Measurements from ENCODE around the gene DEDD2.

DEDD2 gene

GRCh38 chr19:42198676-42199439 is 18.6 kb downstream of the DEDD2 start:
- DNase-seq (ENCODE audit: low read depth): no peak

DNA sequence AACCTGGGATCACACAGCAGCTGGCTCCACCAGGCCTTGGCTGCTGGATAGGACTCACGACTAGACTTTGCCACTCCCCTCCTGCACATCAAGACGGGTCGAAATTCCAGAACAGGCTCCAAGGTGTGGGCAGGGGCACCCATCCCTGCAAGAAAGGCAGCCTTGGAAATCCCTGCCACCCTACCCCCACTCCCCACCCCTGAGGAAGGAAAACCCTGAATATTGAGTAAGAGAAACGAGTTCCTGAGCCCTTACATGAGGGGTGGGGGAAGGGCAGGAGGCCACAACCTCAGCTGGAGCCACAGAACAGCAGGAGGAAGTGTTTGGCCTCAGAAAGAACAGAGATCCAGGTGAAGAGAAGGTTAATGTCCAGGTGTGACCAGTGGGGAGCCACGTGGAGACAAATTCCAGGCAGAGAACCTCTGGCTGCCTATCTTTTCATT is 20.1 kb downstream of the DEDD2 start:
- no peak for DNase-seq (ENCODE audit: low read depth)

- no peak for DNase-seq (ENCODE audit: low read depth)
Measured at GRCh38 chr19:42196011-42197001, 21.2 kb downstream of the DEDD2 start.

- DNase-seq (ENCODE audit: low read depth): no peak
Measured at GRCh38 chr19:42193706-42194105, 23.8 kb downstream of the DEDD2 start.

DNA sequence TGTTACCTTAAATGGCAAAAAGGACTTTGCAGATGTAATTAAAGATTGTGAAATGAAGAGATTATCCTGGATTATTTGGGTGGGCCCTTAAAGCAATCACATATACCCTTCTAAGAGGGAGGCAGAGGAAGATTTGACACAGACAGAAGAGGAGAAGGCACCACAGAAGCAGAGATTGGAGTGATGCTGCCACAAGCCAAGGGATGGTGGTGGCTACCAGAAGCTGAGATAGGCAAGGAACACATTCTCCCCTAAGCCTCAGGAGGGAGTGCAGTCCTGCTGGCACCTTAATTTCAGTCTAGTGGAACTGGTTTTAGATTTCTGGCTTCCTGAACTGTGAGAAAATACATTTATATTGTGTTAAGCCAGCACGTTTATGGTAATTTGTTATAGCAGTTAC is 24.2 kb downstream of the DEDD2 start:
- no peak for DNase-seq (ENCODE audit: low read depth)

GRCh38 chr19:42191855-42192254 is 25.6 kb downstream of the DEDD2 start:
- DNase-seq (ENCODE audit: low read depth): no peak

DNA sequence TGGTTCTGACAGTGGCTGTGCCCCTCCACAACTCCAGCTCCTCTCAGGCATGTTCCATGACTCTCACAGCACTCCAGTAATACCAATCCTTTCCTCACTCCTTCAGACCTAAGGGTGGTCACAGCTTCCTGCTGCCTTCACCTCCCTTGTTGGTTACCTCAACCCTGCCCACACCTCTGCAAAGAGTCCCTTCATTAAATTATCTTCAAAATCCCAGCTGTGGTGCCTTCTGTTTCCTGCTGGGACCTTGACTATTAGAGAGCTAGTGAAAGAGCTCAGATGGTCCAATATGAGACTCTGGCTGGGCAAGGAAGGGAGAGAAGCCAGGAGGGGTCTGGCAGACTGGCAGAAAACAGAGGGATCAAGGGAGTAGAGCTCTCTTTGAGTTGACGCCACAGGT is 26.1 kb downstream of the DEDD2 start:
- no peak for DNase-seq (ENCODE audit: low read depth)

DNA sequence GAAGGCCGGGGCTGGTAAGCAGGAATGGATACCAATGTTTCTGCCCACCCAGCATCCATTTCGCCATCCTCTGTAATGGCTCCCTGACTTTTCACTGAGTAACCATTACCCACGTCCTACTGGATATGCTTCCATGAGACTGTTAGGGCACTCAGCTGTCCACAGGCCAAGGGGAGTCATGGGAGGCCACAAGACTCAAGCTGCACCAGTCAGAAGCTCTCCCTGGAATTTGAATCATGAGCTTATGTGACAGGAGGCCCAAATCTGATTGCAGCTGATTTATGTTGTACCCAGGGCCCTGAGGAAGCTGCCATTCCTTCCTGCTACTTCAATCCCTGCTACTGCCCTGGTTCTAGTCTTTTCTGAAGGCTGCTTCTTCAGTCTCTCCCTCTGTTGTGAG is 28.3 kb downstream of the DEDD2 start:
- no peak for DNase-seq (ENCODE audit: low read depth)

DNA sequence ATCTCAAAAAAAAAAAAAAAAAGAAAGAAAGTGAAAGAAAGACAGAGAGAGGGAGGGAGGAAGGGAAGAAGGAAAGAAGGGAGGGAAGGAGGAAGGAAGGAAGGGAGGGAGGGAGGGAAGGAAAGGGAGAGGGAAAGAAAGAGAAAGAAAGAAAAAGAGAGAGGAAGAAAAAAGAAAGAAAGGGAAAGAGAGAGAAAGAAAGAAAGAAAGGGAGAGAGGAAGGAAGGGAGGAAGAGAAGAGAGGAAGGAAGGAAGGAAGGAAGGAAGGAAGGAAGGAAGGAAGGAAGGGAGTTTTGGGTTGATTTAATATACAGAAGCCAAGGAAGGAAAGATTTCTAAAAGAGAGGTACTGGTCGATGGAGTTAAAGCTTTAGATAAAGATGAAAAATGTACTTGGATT is 28.8 kb downstream of the DEDD2 start:
- DNase-seq (ENCODE audit: low read depth): no peak

DNA sequence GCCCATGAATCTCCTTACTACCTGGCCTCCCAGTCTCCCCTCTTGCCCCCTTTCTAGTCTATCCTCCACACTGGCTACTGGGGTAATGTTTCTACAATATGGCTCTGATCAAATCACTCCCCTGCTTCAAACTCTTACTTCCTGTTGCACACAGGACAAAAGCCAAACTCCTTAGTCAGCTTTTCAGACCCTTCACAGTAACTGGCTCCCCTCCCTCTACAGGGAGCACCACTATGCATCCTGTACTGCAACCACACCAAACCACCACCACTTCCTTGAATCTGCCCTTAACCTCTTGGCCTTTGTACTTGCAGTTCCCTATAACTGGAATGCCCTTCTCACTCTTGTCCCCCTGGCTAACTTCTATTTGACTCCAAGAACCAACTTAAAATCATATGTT is 32.2 kb downstream of the DEDD2 start:
- no peak for DNase-seq (ENCODE audit: low read depth)

- DNase-seq (ENCODE audit: low read depth): peak; percentile 36
Measured at GRCh38 chr19:42184401-42184861, 33.0 kb downstream of the DEDD2 start.

- no peak for DNase-seq (ENCODE audit: low read depth)
Measured at GRCh38 chr19:42178791-42179674, 38.4 kb downstream of the DEDD2 start.

DNA sequence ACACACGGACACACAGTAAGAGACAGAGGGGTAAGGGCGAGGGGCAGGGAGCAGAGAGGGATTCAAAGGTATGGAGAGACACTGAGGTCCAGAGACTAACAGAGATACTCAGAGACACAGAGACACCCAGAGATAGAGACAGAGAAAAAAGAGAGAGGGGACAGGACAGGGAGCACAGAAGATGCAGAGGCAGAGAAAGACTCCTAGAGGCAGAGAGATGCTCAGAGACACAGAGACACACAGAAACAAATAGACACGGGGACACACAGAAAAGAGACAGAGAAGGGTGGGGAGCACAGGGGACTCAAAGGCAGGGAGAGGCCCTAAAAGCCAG is 39.8 kb downstream of the DEDD2 start:
- no peak for DNase-seq (ENCODE audit: low read depth)

GRCh38 chr19:42176990-42177685 is 40.3 kb downstream of the DEDD2 start:
- DNase-seq (ENCODE audit: low read depth): peak; percentile 48

DNA sequence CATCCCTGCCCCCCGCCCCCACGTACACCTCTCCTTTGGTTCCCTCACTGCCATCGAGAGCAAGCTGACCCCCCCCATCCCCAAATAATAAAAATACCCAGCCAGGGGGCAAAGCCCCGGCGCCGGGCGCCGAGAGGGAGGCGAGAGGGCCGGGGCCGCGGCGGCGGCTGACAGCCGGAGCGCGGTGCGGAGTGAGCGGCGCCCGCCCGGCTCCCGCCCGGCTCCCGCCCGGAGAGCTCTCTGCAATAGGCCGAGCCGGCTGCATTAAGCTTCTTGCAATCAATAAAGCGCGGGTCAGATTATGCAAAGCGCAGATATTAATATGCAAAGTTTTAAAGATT is 40.9 kb downstream of the DEDD2 start:
- no peak for DNase-seq (ENCODE audit: low read depth)

- DNase-seq (ENCODE audit: low read depth): no peak
Measured at GRCh38 chr19:42175952-42176648, 41.4 kb downstream of the DEDD2 start.

DNA sequence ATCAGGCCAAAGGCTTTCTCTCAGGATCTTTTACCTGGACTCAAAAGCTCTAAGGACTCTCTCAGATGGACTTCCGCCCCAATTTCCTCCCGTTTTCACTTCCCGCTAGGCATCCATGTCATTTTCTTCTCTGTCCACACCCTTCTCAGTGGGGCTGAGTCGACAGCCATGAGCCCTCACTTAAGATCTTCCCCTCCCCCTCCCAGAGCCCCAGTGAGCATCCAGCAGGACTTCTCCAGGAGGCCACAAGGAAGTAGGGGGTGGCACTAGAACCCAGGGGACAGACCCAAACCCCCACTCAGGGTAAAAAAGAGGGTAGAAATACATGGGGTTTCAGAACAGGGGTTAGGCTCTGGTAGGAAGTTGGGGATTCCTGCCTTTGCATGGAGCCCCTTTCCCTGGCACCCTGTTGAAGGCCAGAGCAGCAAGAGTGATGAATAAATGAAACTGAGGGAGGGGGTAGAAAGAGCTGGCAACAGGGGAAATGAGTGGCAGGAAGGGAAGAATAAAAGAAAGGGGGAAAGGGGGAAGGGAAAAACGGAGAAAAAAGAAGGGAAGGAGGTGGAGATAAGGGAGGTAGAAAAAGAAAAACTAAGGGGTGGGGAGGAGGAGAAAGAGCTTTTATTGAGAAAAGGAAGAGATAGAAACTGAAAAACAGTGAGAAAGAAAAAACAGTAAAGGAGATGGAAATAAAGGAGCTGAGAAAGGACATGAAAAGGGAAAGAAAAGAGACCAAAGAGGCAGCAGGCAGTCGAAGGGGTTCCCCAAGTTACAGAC is 42.3 kb downstream of the DEDD2 start:
- no peak for DNase-seq (ENCODE audit: low read depth)

DNA sequence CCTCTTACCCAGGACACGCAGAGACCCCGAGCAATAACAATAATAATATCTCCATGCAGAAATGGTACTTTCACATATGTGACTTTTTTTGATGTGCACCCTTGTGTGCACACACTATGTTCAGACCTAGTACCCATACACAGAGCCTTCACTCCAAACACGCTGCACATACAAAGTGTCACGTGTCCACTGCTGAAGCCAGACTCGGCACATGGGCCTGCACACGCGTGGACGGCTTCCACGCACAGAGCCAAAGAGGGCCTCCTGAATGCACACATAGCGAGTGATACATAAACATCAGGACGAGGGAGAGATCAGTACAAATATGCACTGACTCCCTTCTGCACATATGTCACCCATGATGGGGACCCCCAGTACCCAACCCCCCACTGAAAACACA is 43.3 kb downstream of the DEDD2 start:
- DNase-seq (ENCODE audit: low read depth): no peak

GRCh38 chr19:42173695-42174094 is 43.8 kb downstream of the DEDD2 start:
- no peak for DNase-seq (ENCODE audit: low read depth)

DNA sequence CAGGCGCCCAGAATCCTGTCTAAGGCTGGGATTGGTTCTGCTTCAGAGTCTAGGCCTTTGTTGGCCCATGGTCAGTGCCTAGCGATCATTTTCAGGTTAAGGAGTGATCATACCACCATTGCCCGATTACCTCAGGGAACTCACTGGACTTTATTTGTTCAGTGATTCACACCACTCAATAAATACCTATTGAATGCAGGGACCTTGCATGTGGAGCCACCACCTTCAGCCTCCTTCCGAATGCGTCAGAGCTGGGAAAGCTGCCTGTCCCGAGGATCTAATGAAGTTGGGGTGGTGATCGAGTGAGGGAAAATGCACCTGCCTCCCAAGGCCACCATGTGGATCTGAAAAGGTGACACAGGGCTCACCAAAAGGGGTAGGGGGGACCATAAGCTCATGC is 45.2 kb downstream of the DEDD2 start:
- DNase-seq (ENCODE audit: low read depth): no peak
